CD8-positive, alpha-beta memory T cell (primary cell): ENCODE results near the gene ATG12. TPM values are rescaled to one million over a fixed set of nuclear protein-coding genes. Genes with fewer than 3 reads are reported as not detected.

Experiments used
- CTCF ChIA-PET: fragments of 350-600 bp; sonication (Branson Sonifier 250); formaldehyde crosslinking; loops from one replicate; lab custom pipeline; 2021; ENCODE audit warnings: antibody characterized with exemption; lab: Charles Lee
- POLR2A ChIA-PET: fragments of 350-600 bp; sonication (Branson Sonifier 250); formaldehyde crosslinking; loops from one replicate; lab custom pipeline; 2021; ENCODE audit warnings: antibody characterized with exemption; lab: Charles Lee
- DNase-seq, 5 donors: peaks; one replicate each; pipeline versions ENCODE4 v3.0.0 to v3.0.0-alpha.2; 2020 to 2022; ENCODE audit warnings: mixed read lengths in 1 of 5
- H3K27ac ChIP-seq: one replicate; pipeline ENCODE4 v1.7.0; 2013; ENCODE audit warnings: low read depth, mild to moderate bottlenecking, low read length, moderate library complexity
- H3K27me3 ChIP-seq: 2 replicates; pipeline ENCODE4 v1.7.0; 2013; ENCODE audit warnings: low read length, mild to moderate bottlenecking; ENCODE audit not compliant: insufficient read depth, poor library complexity, severe bottlenecking
- H3K36me3 ChIP-seq: 2 replicates; pipeline ENCODE4 v1.7.0; 2013; ENCODE audit warnings: mild to moderate bottlenecking, low read length, moderate library complexity; ENCODE audit not compliant: insufficient read depth
- H3K4me1 ChIP-seq: 2 replicates; pipeline ENCODE4 v1.7.0; 2013; ENCODE audit warnings: mild to moderate bottlenecking, low read length, moderate library complexity; ENCODE audit not compliant: insufficient read depth
- H3K4me3 ChIP-seq: 2 replicates; pipeline ENCODE4 v1.7.0; 2013; ENCODE audit warnings: mild to moderate bottlenecking, low read length
- H3K9me3 ChIP-seq: 2 replicates; pipeline ENCODE4 v1.7.0; 2013; ENCODE audit warnings: mild to moderate bottlenecking, low read length
- H3K27ac Mint-ChIP-seq, 8 donors: one replicate each; pipeline ENCODE4 v1.8.0; 2020 to 2021; ENCODE audit warnings: mixed read lengths in 8 of 8, mild to moderate bottlenecking in 6 of 8, inconsistent platforms in 3 of 8, moderate library complexity in 3 of 8
- H3K27me3 Mint-ChIP-seq, 2 donors: one replicate each; pipeline ENCODE4 v1.8.0; 2020 to 2021; ENCODE audit warnings: mixed read lengths in 2 of 2, mild to moderate bottlenecking in 1 of 2, moderate library complexity in 1 of 2
- H3K36me3 Mint-ChIP-seq, 3 donors: one replicate each; pipeline ENCODE4 v1.8.0; 2020 to 2021; ENCODE audit warnings: mixed read lengths in 3 of 3, inconsistent platforms in 1 of 3, mild to moderate bottlenecking in 1 of 3
- H3K4me1 Mint-ChIP-seq, 3 donors: one replicate each; pipeline ENCODE4 v1.8.0; 2020 to 2021; ENCODE audit warnings: mixed read lengths in 3 of 3, inconsistent platforms in 1 of 3, mild to moderate bottlenecking in 1 of 3
- H3K4me3 Mint-ChIP-seq, 7 donors: one replicate each; pipeline ENCODE4 v1.8.0; 2020 to 2021; ENCODE audit warnings: mixed read lengths in 7 of 7, mild to moderate bottlenecking in 6 of 7, moderate library complexity in 4 of 7, inconsistent platforms in 2 of 7
- H3K9me3 Mint-ChIP-seq, 5 donors: one replicate each; pipeline ENCODE4 v1.8.0; 2020 to 2022; ENCODE audit warnings: mixed read lengths in 5 of 5, mild to moderate bottlenecking in 3 of 5, moderate library complexity in 2 of 5, inconsistent platforms in 1 of 5
- polyA plus RNA-seq: library from polyadenylated mRNA; unstranded; fragments of 300-500 nt; fragmentation: Illumina TruSeq; gene quantifications from one replicate; pipeline ENCODE4 v1.2.3, GENCODE V29; 2021
- total RNA-seq, 2 experiments: library from RNA; stranded (reverse); gene quantifications; one replicate each; pipeline ENCODE4 v1.2.3, GENCODE V29; 2021

Gene ATG12
- total and polyA plus RNA-seq, 3 experiments from 2014 or later: 39.4 to 114 (median 44.6) TPM

DNA sequence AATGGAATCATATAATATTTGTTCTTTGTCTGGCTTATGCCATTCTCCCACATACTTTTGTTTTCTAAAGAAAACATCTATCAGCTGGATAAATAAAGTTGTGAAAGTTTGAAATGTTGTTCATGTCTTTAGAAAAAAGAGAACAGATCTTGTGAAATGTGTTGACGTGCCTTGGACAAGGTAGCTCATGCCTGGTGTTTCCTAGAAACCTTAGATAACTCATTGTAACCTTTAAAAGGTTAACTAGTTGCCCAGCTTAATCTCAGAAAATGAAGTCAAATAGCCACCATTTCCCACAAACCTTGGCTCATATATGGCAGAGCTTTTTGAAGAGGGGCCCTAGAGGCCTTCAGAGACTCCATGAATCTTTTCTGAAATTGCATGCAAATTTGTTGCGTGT, 40.2 kb downstream of the ATG12 start:
- CTCF ChIA-PET: no interaction called here

GRCh38 chr5:115800108-115800507, 41.3 kb downstream of the ATG12 start:
- CTCF ChIA-PET: no interaction called here
- Histone ChIP-seq H3K36me3 (no peaks in the 10 kb centered on the region), H3K9me3 (no peaks in the 10 kb centered on the region), H3K4me3 (no peak overlapping the region), H3K27me3 (no peaks in the 10 kb centered on the region), H3K27ac (no peak overlapping the region), H3K4me1 (no peaks in the 10 kb centered on the region)
- DNase-seq: no peak
- Mint-ChIP-seq H3K4me1 (no peaks in the 10 kb centered on the region), H3K27ac (no peak overlapping the region), H3K4me3 (no peak overlapping the region), H3K9me3 (no peaks in the 10 kb centered on the region), H3K36me3 (no peaks in the 10 kb centered on the region), H3K27me3 (peaks cover 4 to 26% of the 10 kb centered on the region in 2 donors)
- POLR2A ChIA-PET: no interaction called here

More for the DNA sequence above, 40.2 kb downstream of the ATG12 start:
- H3K36me3 Mint-ChIP-seq: no peaks in the 10 kb centered on the region
- POLR2A ChIA-PET: no interaction called here
- no peak overlapping the region for H3K4me3 Mint-ChIP-seq
- H3K4me1 Mint-ChIP-seq: no peaks in the 10 kb centered on the region
- Histone ChIP-seq H3K4me1 (no peaks in the 10 kb centered on the region), H3K4me3 (no peak overlapping the region), H3K27ac (no peak overlapping the region), H3K9me3 (no peaks in the 10 kb centered on the region), H3K27me3 (no peaks in the 10 kb centered on the region), H3K36me3 (no peaks in the 10 kb centered on the region)
- H3K27ac Mint-ChIP-seq: no peak overlapping the region
- DNase-seq: no peak
- H3K27me3 Mint-ChIP-seq: peaks cover 4 to 26% of the 10 kb centered on the region in 2 donors
- H3K9me3 Mint-ChIP-seq: no peaks in the 10 kb centered on the region

DNA sequence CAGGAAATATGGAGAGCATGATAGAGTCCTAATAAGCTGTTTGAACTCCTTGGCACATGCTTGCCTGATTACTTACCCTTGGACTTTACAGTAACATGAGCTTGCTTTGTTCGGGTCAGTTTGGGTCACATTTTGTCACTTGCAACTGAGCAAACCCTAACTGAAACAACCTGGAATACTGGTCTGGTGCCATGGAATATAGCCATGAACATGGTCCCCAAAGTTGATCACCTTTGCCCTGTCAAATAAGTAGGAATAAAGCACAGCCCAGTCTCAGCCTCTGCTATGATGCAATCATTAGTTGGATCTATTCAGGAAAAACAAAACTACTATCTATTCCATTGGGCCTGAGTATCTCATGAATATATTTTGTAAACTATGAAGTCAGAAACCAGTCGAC, 43.1 kb downstream of the ATG12 start:
- no peak overlapping the region for H3K27ac ChIP-seq
- Mint-ChIP-seq H3K4me1 (no peaks in the 10 kb centered on the region), H3K27me3 (peaks cover 4 to 27% of the 10 kb centered on the region in 2 donors), H3K27ac (no peak overlapping the region), H3K9me3 (no peaks in the 10 kb centered on the region), H3K4me3 (no peak overlapping the region), H3K36me3 (no peaks in the 10 kb centered on the region)
- POLR2A ChIA-PET: no interaction called here
- no peaks in the 10 kb centered on the region for H3K4me1 ChIP-seq
- no peaks in the 10 kb centered on the region for H3K27me3 ChIP-seq
- DNase-seq: no peak
- no peaks in the 10 kb centered on the region for H3K36me3 ChIP-seq
- CTCF ChIA-PET: no interaction called here
- H3K4me3 ChIP-seq: no peak overlapping the region
- H3K9me3 ChIP-seq: no peaks in the 10 kb centered on the region

DNA sequence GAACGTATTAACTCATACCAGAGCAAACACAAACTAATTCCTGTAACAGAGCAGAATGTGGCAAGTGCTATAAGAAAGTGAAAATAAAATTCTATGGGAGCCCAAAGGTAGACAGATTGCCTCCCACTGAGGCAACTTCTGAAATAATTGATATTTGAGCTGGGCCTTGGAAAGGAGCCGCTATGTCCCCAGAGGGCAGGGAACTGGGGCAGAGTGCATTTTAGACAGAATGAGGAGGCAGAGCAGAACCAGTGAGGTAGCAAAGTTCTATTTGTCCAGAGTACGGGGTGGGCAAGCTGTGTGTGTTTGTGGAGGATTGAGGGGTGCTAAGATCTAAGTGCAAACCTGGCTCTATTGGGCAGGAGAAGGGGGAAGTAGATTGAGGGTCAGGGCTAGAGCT, 44.7 kb downstream of the ATG12 start:
- Histone ChIP-seq H3K27me3 (no peaks in the 10 kb centered on the region), H3K4me1 (no peaks in the 10 kb centered on the region), H3K4me3 (no peak overlapping the region), H3K27ac (no peak overlapping the region), H3K9me3 (no peaks in the 10 kb centered on the region), H3K36me3 (no peaks in the 10 kb centered on the region)
- peaks cover 7 to 41% of the 10 kb centered on the region in 2 donors for H3K27me3 Mint-ChIP-seq
- CTCF ChIA-PET: interaction anchor here (0.8 kb wide), 1 partner anchor 15 kb away, joined by 4 read pairs; no protein-coding TSS in a partner anchor
- H3K27ac Mint-ChIP-seq: no peak overlapping the region
- DNase-seq: no peak
- no peak overlapping the region for H3K4me3 Mint-ChIP-seq
- no peaks in the 10 kb centered on the region for H3K9me3 Mint-ChIP-seq
- no peaks in the 10 kb centered on the region for H3K4me1 Mint-ChIP-seq
- POLR2A ChIA-PET: no interaction called here
- H3K36me3 Mint-ChIP-seq: no peaks in the 10 kb centered on the region

DNA sequence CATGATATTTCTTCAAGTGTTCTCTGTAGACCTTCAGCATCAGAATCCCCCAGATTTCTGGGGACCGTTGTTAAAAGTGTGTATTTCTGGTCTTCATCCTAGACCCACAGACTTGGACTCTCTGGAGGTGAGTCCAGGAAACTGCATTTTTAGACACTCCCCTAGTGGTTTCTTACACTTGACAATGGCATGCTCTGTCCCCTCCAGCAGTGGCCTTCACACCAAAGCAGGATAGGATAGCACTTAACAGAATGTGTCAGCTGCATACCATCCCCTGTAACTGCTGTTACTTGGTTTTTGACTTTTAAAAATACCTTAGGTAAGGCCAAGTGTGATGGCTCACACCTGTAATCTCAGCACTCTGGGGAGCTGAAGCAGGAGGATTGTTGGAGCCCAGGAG, 45.7 kb downstream of the ATG12 start:
- no peaks in the 10 kb centered on the region for H3K4me1 ChIP-seq
- Mint-ChIP-seq H3K4me3 (no peak overlapping the region), H3K27ac (no peak overlapping the region), H3K4me1 (no peaks in the 10 kb centered on the region), H3K27me3 (peaks cover 7 to 47% of the 10 kb centered on the region in 2 donors), H3K36me3 (no peaks in the 10 kb centered on the region), H3K9me3 (no peaks in the 10 kb centered on the region)
- no peak overlapping the region for H3K27ac ChIP-seq
- no peaks in the 10 kb centered on the region for H3K36me3 ChIP-seq
- H3K9me3 ChIP-seq: no peaks in the 10 kb centered on the region
- POLR2A ChIA-PET: no interaction called here
- no peaks in the 10 kb centered on the region for H3K27me3 ChIP-seq
- CTCF ChIA-PET: no interaction called here
- DNase-seq: no peak
- H3K4me3 ChIP-seq: no peak overlapping the region

DNA sequence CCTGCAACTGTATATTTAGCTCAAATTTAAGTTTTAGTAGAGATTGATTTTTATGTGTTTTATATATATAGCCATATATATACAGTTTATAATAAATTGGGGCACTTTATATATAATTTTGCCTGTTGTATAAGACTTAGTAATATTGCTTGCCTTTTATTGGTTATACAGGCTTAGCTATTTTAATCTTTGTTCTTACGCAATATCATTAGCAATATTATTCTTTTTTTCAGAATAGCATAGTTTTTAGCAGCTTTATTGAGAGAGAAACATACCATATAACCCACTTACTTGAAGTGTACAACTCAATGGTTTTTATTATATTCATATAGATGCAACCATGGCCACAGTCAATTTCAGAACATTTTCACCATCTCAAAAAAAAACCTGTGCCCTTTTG, 52.9 kb downstream of the ATG12 start:
- DNase-seq: no peak
- Histone ChIP-seq H3K27me3 (no peaks in the 10 kb centered on the region), H3K4me3 (no peak overlapping the region), H3K27ac (no peak overlapping the region), H3K4me1 (no peaks in the 10 kb centered on the region), H3K36me3 (no peaks in the 10 kb centered on the region), H3K9me3 (no peaks in the 10 kb centered on the region)
- ChIA-PET POLR2A (no interaction called here), CTCF (no interaction called here)
- H3K27ac Mint-ChIP-seq: no peak overlapping the region
- no peak overlapping the region for H3K4me3 Mint-ChIP-seq
- H3K4me1 Mint-ChIP-seq: no peaks in the 10 kb centered on the region
- H3K9me3 Mint-ChIP-seq: peaks cover 0 to 4% (median 0%) of the 10 kb centered on the region in 5 donors
- H3K36me3 Mint-ChIP-seq: no peaks in the 10 kb centered on the region
- H3K27me3 Mint-ChIP-seq: peaks cover 16 to 78% of the 10 kb centered on the region in 2 donors

GRCh38 chr5:115787426-115787825, 53.9 kb downstream of the ATG12 start:
- no peak overlapping the region for H3K4me3 ChIP-seq
- no peaks in the 10 kb centered on the region for H3K36me3 ChIP-seq
- H3K27me3 Mint-ChIP-seq: peaks cover 16 to 75% of the 10 kb centered on the region in 2 donors
- no peaks in the 10 kb centered on the region for H3K4me1 Mint-ChIP-seq
- H3K9me3 Mint-ChIP-seq: peaks cover 0 to 4% (median 0%) of the 10 kb centered on the region in 5 donors
- no peak overlapping the region for H3K27ac ChIP-seq
- no peaks in the 10 kb centered on the region for H3K4me1 ChIP-seq
- ChIA-PET CTCF (no interaction called here), POLR2A (no interaction called here)
- no peak for DNase-seq
- H3K4me3 Mint-ChIP-seq: no peak overlapping the region
- no peak overlapping the region for H3K27ac Mint-ChIP-seq
- H3K27me3 ChIP-seq: no peaks in the 10 kb centered on the region
- H3K9me3 ChIP-seq: no peaks in the 10 kb centered on the region
- H3K36me3 Mint-ChIP-seq: no peaks in the 10 kb centered on the region

GRCh38 chr5:115785381-115786065, 55.8 kb downstream of the ATG12 start:
- no peak overlapping the region for H3K4me3 Mint-ChIP-seq
- peaks cover 0 to 4% (median 2%) of the 10 kb centered on the region in 5 donors for H3K9me3 Mint-ChIP-seq
- Histone ChIP-seq H3K9me3 (no peaks in the 10 kb centered on the region), H3K36me3 (no peaks in the 10 kb centered on the region), H3K27me3 (no peaks in the 10 kb centered on the region), H3K27ac (no peak overlapping the region), H3K4me1 (no peaks in the 10 kb centered on the region), H3K4me3 (no peak overlapping the region)
- H3K27me3 Mint-ChIP-seq: peaks cover 19 to 69% of the 10 kb centered on the region in 2 donors
- no peak overlapping the region for H3K27ac Mint-ChIP-seq
- H3K36me3 Mint-ChIP-seq: no peaks in the 10 kb centered on the region
- ChIA-PET CTCF (interaction anchor here (1.0 kb wide), 1 partner anchor 149 kb away, joined by 4 read pairs; no protein-coding TSS in a partner anchor), POLR2A (no interaction called here)
- H3K4me1 Mint-ChIP-seq: no peaks in the 10 kb centered on the region
- DNase-seq: no peak
